NB4 (cell line): ENCODE data around the gene KRT80.

ENCODE experiments used
- POLR2A ChIP-seq: IDR thresholded peaks from 2 replicates; pipeline ENCODE4 v1.6.1; 2011; ENCODE audit warnings: mild to moderate bottlenecking; ENCODE audit not compliant: insufficient read length; ENCODE audit errors: extremely low read depth
- TF ChIP-seq, protein P1 (sequence below): IDR thresholded peaks from one replicate; pipeline ENCODE4 v1.5.1; 2012; ENCODE audit warnings: low read depth, low read length
- TF ChIP-seq, protein P2 (sequence below): IDR thresholded peaks from 2 replicates; pipeline ENCODE4 v1.6.1; 2011; ENCODE audit warnings: low read depth, low read length

DNA sequence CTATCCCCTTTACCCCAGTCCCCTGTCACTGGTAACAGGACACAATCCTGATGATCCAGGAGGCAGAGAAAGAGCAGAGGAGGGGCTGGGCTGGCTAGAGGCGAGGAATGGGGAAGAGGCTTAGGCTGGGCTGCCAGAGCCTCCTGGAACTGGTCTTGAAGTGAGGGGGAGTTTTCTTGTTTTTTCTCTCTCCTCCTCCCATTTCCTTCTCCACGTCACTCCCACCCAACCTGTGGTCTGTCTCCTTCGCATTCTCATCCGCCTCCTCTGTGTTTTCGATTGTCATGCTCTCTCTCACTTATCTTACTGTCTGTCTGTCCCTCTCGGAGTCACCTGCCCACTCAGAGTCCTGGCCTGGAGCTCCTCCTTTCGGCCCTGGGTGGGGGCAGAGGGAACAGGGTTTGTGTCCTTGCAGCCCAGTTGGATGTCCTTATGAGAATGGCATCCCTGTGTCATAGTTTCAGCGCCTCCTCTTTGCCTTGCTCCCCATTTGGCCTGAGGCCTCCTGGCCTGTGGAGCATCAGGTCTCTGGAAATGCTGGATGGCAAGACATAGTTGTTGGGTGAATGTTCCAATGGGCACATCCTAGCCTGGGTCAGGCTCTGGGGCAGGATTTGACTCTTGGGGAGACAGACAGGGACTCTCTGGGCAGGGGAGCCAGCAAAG is 3.4 kb upstream of the KRT80 start:
- TF ChIP-seq, protein P1, sequence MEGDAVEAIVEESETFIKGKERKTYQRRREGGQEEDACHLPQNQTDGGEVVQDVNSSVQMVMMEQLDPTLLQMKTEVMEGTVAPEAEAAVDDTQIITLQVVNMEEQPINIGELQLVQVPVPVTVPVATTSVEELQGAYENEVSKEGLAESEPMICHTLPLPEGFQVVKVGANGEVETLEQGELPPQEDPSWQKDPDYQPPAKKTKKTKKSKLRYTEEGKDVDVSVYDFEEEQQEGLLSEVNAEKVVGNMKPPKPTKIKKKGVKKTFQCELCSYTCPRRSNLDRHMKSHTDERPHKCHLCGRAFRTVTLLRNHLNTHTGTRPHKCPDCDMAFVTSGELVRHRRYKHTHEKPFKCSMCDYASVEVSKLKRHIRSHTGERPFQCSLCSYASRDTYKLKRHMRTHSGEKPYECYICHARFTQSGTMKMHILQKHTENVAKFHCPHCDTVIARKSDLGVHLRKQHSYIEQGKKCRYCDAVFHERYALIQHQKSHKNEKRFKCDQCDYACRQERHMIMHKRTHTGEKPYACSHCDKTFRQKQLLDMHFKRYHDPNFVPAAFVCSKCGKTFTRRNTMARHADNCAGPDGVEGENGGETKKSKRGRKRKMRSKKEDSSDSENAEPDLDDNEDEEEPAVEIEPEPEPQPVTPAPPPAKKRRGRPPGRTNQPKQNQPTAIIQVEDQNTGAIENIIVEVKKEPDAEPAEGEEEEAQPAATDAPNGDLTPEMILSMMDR: no peak
- TF ChIP-seq, protein P2, sequence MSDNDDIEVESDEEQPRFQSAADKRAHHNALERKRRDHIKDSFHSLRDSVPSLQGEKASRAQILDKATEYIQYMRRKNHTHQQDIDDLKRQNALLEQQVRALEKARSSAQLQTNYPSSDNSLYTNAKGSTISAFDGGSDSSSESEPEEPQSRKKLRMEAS: no peak
- no peak for TF ChIP-seq POLR2A
